Right cardiac atrium (tissue), 5 donors: Measurements from ENCODE around the gene LAMC1. TPM values are rescaled to one million over a fixed set of nuclear protein-coding genes. Genes with fewer than 3 reads are reported as not detected.

Source experiments
- ATAC-seq, 2 donors: fragments of 200-7000 bp; cut with Tn5 transposase; one replicate each; pipeline versions ENCODE4 v1.8.0 to v1.9.1; 2020; ENCODE audit warnings: moderate library complexity in 2 of 2, mild to moderate bottlenecking in 1 of 2
- DNase-seq, 3 donors: peaks; one replicate each; pipeline ENCODE4 v3.0.0-alpha.2; 2020
- H3K27ac ChIP-seq: one replicate; pipeline ENCODE4 v1.5.1; 2013; ENCODE audit warnings: mild to moderate bottlenecking, low read length, control low read depth, moderate library complexity
- H3K27me3 ChIP-seq: one replicate; pipeline ENCODE4 v1.6.1; 2013; ENCODE audit not compliant: control insufficient read depth, insufficient read depth
- H3K4me1 ChIP-seq: one replicate; pipeline ENCODE4 v1.6.1; 2013; ENCODE audit warnings: low read length; ENCODE audit not compliant: control insufficient read depth, insufficient read depth
- H3K4me3 ChIP-seq: one replicate; pipeline ENCODE4 v1.5.1; 2013; ENCODE audit warnings: low read length, control low read depth
- H3K9me3 ChIP-seq: one replicate; pipeline ENCODE4 v1.6.1; 2013; ENCODE audit warnings: low read length; ENCODE audit not compliant: control insufficient read depth
- WGBS: extraction: QIAGEN DNeasy Blood & Tissue Kit; methylation state at CpG from one replicate; pipeline ENCODE4 v1.1.7; 2013; 5-methylcytosine and 5-hydroxymethylcytosine counted together
- intact Hi-C, 4 donors: fragments of 100-400 bp; cut with DNase I; formaldehyde crosslinking; loops; one replicate each; pipeline versions ENCODE4 v1.11.0 to v1.14.0; 2022 to 2023
- polyA plus RNA-seq: library from polyadenylated mRNA; stranded (reverse); fragments of 200-250 nt; gene quantifications from one replicate; pipeline ENCODE4 v1.2.3, GENCODE V29; 2013
- total RNA-seq, 4 donors: library from RNA; stranded (reverse); fragmentation: NEBNext Ultra II Directional; extraction: Animal tissue kit (Norgen Biotek cat#: 25700); gene quantifications; one replicate each; pipeline ENCODE4 v1.2.1, GENCODE V29; 2021
- donor health status: healthy with polysubstance abuse.
- donor health status: DM: no; HTN: yes; CAD: no.
- donor health status: DM: no; HTN: no; CAD: no.
- donor health status: DM: no; HTN: yes; CAD: no; lungs with severe emphysema.
- donor health status: DM: yes; HTN: yes; CAD: no.

Gene LAMC1
- total and polyA plus RNA-seq, 5 donors, result 40.3 to 130 (median 95.2) TPM

- peak in 1 of 2 donors; percentile 16 for ATAC-seq
Observed at GRCh38 chr1:183106746-183107145, 83.5 kb downstream of the LAMC1 start.

GRCh38 chr1:183110326-183110880 lies 87.2 kb downstream of the LAMC1 start:
- H3K9me3 ChIP-seq, result no peaks in the 10 kb centered on the region
- intact Hi-C loops, result no loop called here
- no peaks in the 10 kb centered on the region for H3K27me3 ChIP-seq
- H3K4me3 ChIP-seq, result no peak overlapping the region
- ATAC-seq, result no peak
- peaks cover 3% of the 10 kb centered on the region for H3K4me1 ChIP-seq
- H3K27ac ChIP-seq, result no peak overlapping the region
- WGBS, result 90% methylated on average over 8 of the region's 8 CpGs
- DNase-seq, result no peak

More at GRCh38 chr1:183106746-183107145, 83.5 kb downstream of the LAMC1 start:
- Histone ChIP-seq H3K4me3 (no peak overlapping the region), H3K27me3 (no peaks in the 10 kb centered on the region), H3K4me1 (peaks cover 7% of the 10 kb centered on the region), H3K9me3 (no peaks in the 10 kb centered on the region), H3K27ac (no peak overlapping the region)
- WGBS, result 74% methylated on average over 2 of the region's 2 CpGs
- intact Hi-C loops, result loop anchor here in 2 of 4 donors (10.0 kb wide), 2 partner anchors 82 to 142 kb away; partner anchors contain the start of gene LAMC1 (in 1 of the 2)
- DNase-seq, result no peak

GRCh38 chr1:183114441-183114840 lies 91.2 kb downstream of the LAMC1 start:
- 92% methylated on average over 9 of the region's 9 CpGs for WGBS
- H3K4me1 ChIP-seq, result no peaks in the 10 kb centered on the region
- H3K27ac ChIP-seq, result no peak overlapping the region
- H3K4me3 ChIP-seq, result no peak overlapping the region
- H3K27me3 ChIP-seq, result no peaks in the 10 kb centered on the region
- intact Hi-C loops, result no loop called here
- DNase-seq (no peak), ATAC-seq (no peak)
- no peaks in the 10 kb centered on the region for H3K9me3 ChIP-seq

- no peaks in the 10 kb centered on the region for H3K4me1 ChIP-seq
- WGBS, result 62% methylated on average over 4 of the region's 4 CpGs
- H3K27me3 ChIP-seq, result no peaks in the 10 kb centered on the region
- no peaks in the 10 kb centered on the region for H3K9me3 ChIP-seq
- no peak overlapping the region for H3K4me3 ChIP-seq
- ATAC-seq (no peak), DNase-seq (no peak)
- H3K27ac ChIP-seq, result no peak overlapping the region
- intact Hi-C loops, result no loop called here
Observed at GRCh38 chr1:183116416-183116815, 93.2 kb downstream of the LAMC1 start.

GRCh38 chr1:183121609-183122008 lies 98.4 kb downstream of the LAMC1 start:
- Histone ChIP-seq H3K27me3 (no peaks in the 10 kb centered on the region), H3K4me3 (no peak overlapping the region), H3K27ac (no peak overlapping the region), H3K9me3 (no peaks in the 10 kb centered on the region), H3K4me1 (peaks cover 2% of the 10 kb centered on the region)
- no peak for ATAC-seq
- no peak for DNase-seq
- WGBS, result 94% methylated on average over 3 of the region's 3 CpGs
- intact Hi-C loops, result no loop called here

- DNase-seq, result no peak
- ATAC-seq, result no peak
- no peaks in the 10 kb centered on the region for H3K9me3 ChIP-seq
- H3K4me3 ChIP-seq, result no peak overlapping the region
- 60% methylated on average over 2 of the region's 2 CpGs for WGBS
- intact Hi-C loops, result no loop called here
- H3K27ac ChIP-seq, result no peak overlapping the region
- no peaks in the 10 kb centered on the region for H3K27me3 ChIP-seq
- H3K4me1 ChIP-seq, result peaks cover 2% of the 10 kb centered on the region
Observed at GRCh38 chr1:183124259-183124658, 101.0 kb downstream of the LAMC1 start.

GRCh38 chr1:183125279-183125999 lies 102.2 kb downstream of the LAMC1 start:
- H3K27ac ChIP-seq, result no peak overlapping the region
- no peak overlapping the region for H3K4me3 ChIP-seq
- H3K4me1 ChIP-seq, result peaks cover 2% of the 10 kb centered on the region
- WGBS, result 86% methylated on average over 5 of the region's 5 CpGs
- DNase-seq (no peak), ATAC-seq (no peak)
- no peaks in the 10 kb centered on the region for H3K27me3 ChIP-seq
- intact Hi-C loops, result no loop called here
- no peaks in the 10 kb centered on the region for H3K9me3 ChIP-seq

GRCh38 chr1:183126000-183126366 lies 102.8 kb downstream of the LAMC1 start:
- Histone ChIP-seq H3K27me3 (no peaks in the 10 kb centered on the region), H3K4me3 (no peak overlapping the region), H3K27ac (peak overlapping the region; percentile 72), H3K9me3 (no peaks in the 10 kb centered on the region), H3K4me1 (peaks cover 2% of the 10 kb centered on the region)
- DNase-seq, result no peak
- intact Hi-C loops, result no loop called here
- WGBS, result 90% methylated on average over 5 of the region's 5 CpGs
- ATAC-seq, result peak in 1 of 2 donors; percentile 28

GRCh38 chr1:183126528-183126927 lies 103.3 kb downstream of the LAMC1 start:
- intact Hi-C loops, result no loop called here
- 43% methylated on average over 1 of the region's 1 CpG for WGBS
- ATAC-seq (no peak), DNase-seq (no peak)
- Histone ChIP-seq H3K27me3 (no peaks in the 10 kb centered on the region), H3K27ac (no peak overlapping the region), H3K4me3 (no peak overlapping the region), H3K9me3 (no peaks in the 10 kb centered on the region), H3K4me1 (peaks cover 2% of the 10 kb centered on the region)

GRCh38 chr1:183129921-183130690 lies 106.9 kb downstream of the LAMC1 start:
- peak; percentile 23 to 29 for ATAC-seq
- H3K9me3 ChIP-seq, result no peaks in the 10 kb centered on the region
- DNase-seq, result no peak
- peaks cover 2% of the 10 kb centered on the region for H3K4me1 ChIP-seq
- H3K27ac ChIP-seq, result peak overlapping the region; percentile 64
- H3K4me3 ChIP-seq, result no peak overlapping the region
- WGBS, result 82% methylated on average over 15 of the region's 15 CpGs
- H3K27me3 ChIP-seq, result no peaks in the 10 kb centered on the region
- intact Hi-C loops, result no loop called here

GRCh38 chr1:183131166-183131565 lies 107.9 kb downstream of the LAMC1 start:
- peaks cover under 1% of the 10 kb centered on the region for H3K4me1 ChIP-seq
- no peak for DNase-seq

More at GRCh38 chr1:183131166-183131565, 107.9 kb downstream of the LAMC1 start:
- H3K27me3 ChIP-seq, result no peaks in the 10 kb centered on the region
- H3K4me3 ChIP-seq, result no peak overlapping the region
- no peak for ATAC-seq
- no peak overlapping the region for H3K27ac ChIP-seq
- WGBS, result 45% methylated on average over 2 of the region's 2 CpGs
- intact Hi-C loops, result no loop called here
- no peaks in the 10 kb centered on the region for H3K9me3 ChIP-seq
